H9 (cell line): ENCODE results near the gene EXOC2. TPM values are rescaled to one million over a fixed set of nuclear protein-coding genes. Genes with fewer than 3 reads are reported as not detected.

Source experiments
- DNase-seq: peaks from one replicate; pipeline ENCODE4 v3.0.0-alpha.2; 2017
- H2AFZ ChIP-seq: one replicate; pipeline ENCODE4 v1.6.1; 2013; ENCODE audit warnings: mild to moderate bottlenecking, low read length, control low read depth, moderate library complexity
- H2AK5ac ChIP-seq: 2 replicates; pipeline ENCODE4 v1.6.1; 2013; ENCODE audit warnings: low read length, control low read depth, mixed read lengths; ENCODE audit not compliant: insufficient read length
- H2BK120ac ChIP-seq: one replicate; pipeline ENCODE4 v1.6.1; 2013; ENCODE audit warnings: low read depth, mild to moderate bottlenecking, low read length, control low read depth, inconsistent platforms; ENCODE audit not compliant: poor library complexity, severe bottlenecking
- H2BK12ac ChIP-seq: 2 replicates; pipeline ENCODE4 v1.6.1; 2013; ENCODE audit warnings: low read length, control low read depth, mixed read lengths, low read depth; ENCODE audit not compliant: insufficient read length
- H2BK15ac ChIP-seq: 2 replicates; pipeline ENCODE4 v1.6.1; 2013; ENCODE audit warnings: low read depth, low read length, control low read depth
- H2BK20ac ChIP-seq: one replicate; pipeline ENCODE4 v1.6.1; 2013; ENCODE audit warnings: low read depth, mild to moderate bottlenecking, low read length, control low read depth, inconsistent platforms; ENCODE audit not compliant: poor library complexity, severe bottlenecking
- H2BK5ac ChIP-seq: 2 replicates; pipeline ENCODE4 v1.6.1; 2013; ENCODE audit warnings: low read length, control low read depth, mixed read lengths; ENCODE audit not compliant: insufficient read length
- H3K14ac ChIP-seq: 2 replicates; pipeline ENCODE4 v1.6.1; 2013; ENCODE audit warnings: low read length, control low read depth; ENCODE audit not compliant: insufficient read depth
- H3K18ac ChIP-seq: 2 replicates; pipeline ENCODE4 v1.6.1; 2013; ENCODE audit warnings: low read depth, mild to moderate bottlenecking, mixed read lengths, low read length, control low read depth; ENCODE audit not compliant: insufficient read length
- H3K23ac ChIP-seq: 2 replicates; pipeline ENCODE4 v1.6.1; 2013; ENCODE audit warnings: low read length, control low read depth, mixed read lengths, low read depth; ENCODE audit not compliant: insufficient read length
- H3K23me2 ChIP-seq: 2 replicates; pipeline ENCODE4 v1.6.1; 2013; ENCODE audit warnings: low read depth, mild to moderate bottlenecking, mixed read lengths, low read length, control low read depth; ENCODE audit not compliant: insufficient read length, poor library complexity, severe bottlenecking
- H3K27ac ChIP-seq: 2 replicates; pipeline ENCODE4 v1.5.1; 2013; ENCODE audit warnings: low read length, control low read depth, mixed read lengths, low read depth; ENCODE audit not compliant: insufficient read length
- H3K27me3 ChIP-seq: 2 replicates; pipeline ENCODE4 v1.6.1; 2013; ENCODE audit warnings: low read length, control low read depth, inconsistent platforms; ENCODE audit not compliant: insufficient read depth
- H3K4ac ChIP-seq: 2 replicates; pipeline ENCODE4 v1.6.1; 2013; ENCODE audit warnings: low read depth, mild to moderate bottlenecking, control low read depth, inconsistent platforms, low read length, moderate library complexity
- H3K4me1 ChIP-seq: 2 replicates; pipeline ENCODE4 v1.6.1; 2013; ENCODE audit warnings: low read length, control low read depth, inconsistent platforms; ENCODE audit not compliant: insufficient read depth
- H3K4me2 ChIP-seq: 2 replicates; pipeline ENCODE4 v1.6.1; 2013; ENCODE audit warnings: low read length, control low read depth, mixed read lengths; ENCODE audit not compliant: insufficient read length, insufficient read depth
- H3K56ac ChIP-seq: 2 replicates; pipeline ENCODE4 v1.6.1; 2013; ENCODE audit warnings: low read depth, mild to moderate bottlenecking, mixed read lengths, low read length, control low read depth; ENCODE audit not compliant: insufficient read length
- H3K79me1 ChIP-seq: 2 replicates; pipeline ENCODE4 v1.6.1; 2013; ENCODE audit warnings: low read depth, mild to moderate bottlenecking, moderate library complexity, low read length, control low read depth, inconsistent platforms; ENCODE audit not compliant: insufficient read depth, poor library complexity, severe bottlenecking
- H3K79me2 ChIP-seq: 2 replicates; pipeline ENCODE4 v1.6.1; 2013; ENCODE audit warnings: low read length, control low read depth, inconsistent platforms; ENCODE audit not compliant: insufficient read depth
- H3K9ac ChIP-seq: 2 replicates; pipeline ENCODE4 v1.6.1; 2013; ENCODE audit warnings: low read length, control low read depth, mixed read lengths; ENCODE audit not compliant: insufficient read length; ENCODE audit errors: extremely low read depth
- H3K9me3 ChIP-seq: one replicate; pipeline ENCODE4 v1.6.1; 2013; ENCODE audit warnings: low read depth, low read length, inconsistent platforms; ENCODE audit not compliant: control insufficient read depth
- H3T11ph ChIP-seq: one replicate; pipeline ENCODE4 v1.6.1; 2013; ENCODE audit warnings: mild to moderate bottlenecking, low read length, control low read depth, inconsistent platforms
- H4K20me1 ChIP-seq: one replicate; pipeline ENCODE4 v1.6.1; 2013; ENCODE audit not compliant: control insufficient read depth, insufficient read length, insufficient read depth
- H4K5ac ChIP-seq: 2 replicates; pipeline ENCODE4 v1.6.1; 2013; ENCODE audit warnings: low read depth, mild to moderate bottlenecking, mixed read lengths, low read length, control low read depth; ENCODE audit not compliant: insufficient read length
- H4K8ac ChIP-seq: replicated peaks from 2 replicates; pipeline ENCODE4 v1.6.1; 2013; ENCODE audit warnings: low read length, control low read depth, mixed read lengths, low read depth; ENCODE audit not compliant: insufficient read length
- H4K91ac ChIP-seq: 2 replicates; pipeline ENCODE4 v1.6.1; 2013; ENCODE audit warnings: low read depth, mild to moderate bottlenecking, moderate library complexity, mixed read lengths, low read length, control low read depth; ENCODE audit not compliant: insufficient read length
- H3K27ac Mint-ChIP-seq, 3 experiments: 2 replicates in 2 of 3; 3 replicates in 1 of 3; pipeline ENCODE4 v1.8.0; 2020 to 2021; ENCODE audit warnings: mixed read lengths in 3 of 3, mild to moderate bottlenecking in 1 of 3, moderate library complexity in 1 of 3
- H3K27me3 Mint-ChIP-seq: 2 replicates; pipeline ENCODE4 v1.8.0; 2021; ENCODE audit warnings: low read depth, mild to moderate bottlenecking, moderate library complexity, mixed read lengths
- H3K36me3 Mint-ChIP-seq, 3 experiments: 2 replicates in 2 of 3; 3 replicates in 1 of 3; pipeline ENCODE4 v1.8.0; 2020 to 2021; ENCODE audit warnings: low read depth in 3 of 3, mixed read lengths in 3 of 3; ENCODE audit not compliant: insufficient read depth in 1 of 3
- H3K4me1 Mint-ChIP-seq, 2 experiments: 2 replicates each; pipeline ENCODE4 v1.8.0; 2020; ENCODE audit warnings: mixed read lengths in 2 of 2
- H3K4me3 Mint-ChIP-seq, 2 experiments: 2 replicates in 1 of 2; 3 replicates in 1 of 2; pipeline ENCODE4 v1.8.0; 2020 to 2021; ENCODE audit warnings: mild to moderate bottlenecking in 2 of 2, mixed read lengths in 2 of 2, moderate library complexity in 1 of 2
- H3K9me3 Mint-ChIP-seq, 2 experiments: 2 replicates in 1 of 2; 3 replicates in 1 of 2; pipeline ENCODE4 v1.8.0; 2020; ENCODE audit warnings: mild to moderate bottlenecking in 2 of 2, mixed read lengths in 2 of 2, moderate library complexity in 1 of 2
- WGBS: extraction: QIAGEN DNeasy Blood & Tissue Kit; methylation state at CpG from one replicate; pipeline ENCODE4 v1.1.7; 2013; ENCODE audit warnings: missing lambda C conversion rate, low lambda C conversion rate, mixed read lengths; ENCODE audit not compliant: insufficient read length; ENCODE audit errors: extremely low coverage; 5-methylcytosine and 5-hydroxymethylcytosine counted together
- total RNA-seq: library from RNA; stranded (reverse); gene quantifications from 2 replicates; pipeline ENCODE4 v1.2.1, GENCODE V29; 2021
- TF ChIP-seq, protein P1 (sequence below): fragments of 200-600 bp; sonication (generic); conservative IDR thresholded peaks from 3 replicates; pipeline ENCODE4 v1.8.0; 2021; ENCODE audit warnings: antibody characterized with exemption, mild to moderate bottlenecking

The EXOC2 gene
- total RNA-seq, 1 experiment from 2014 or later, result 29.9 TPM

DNA sequence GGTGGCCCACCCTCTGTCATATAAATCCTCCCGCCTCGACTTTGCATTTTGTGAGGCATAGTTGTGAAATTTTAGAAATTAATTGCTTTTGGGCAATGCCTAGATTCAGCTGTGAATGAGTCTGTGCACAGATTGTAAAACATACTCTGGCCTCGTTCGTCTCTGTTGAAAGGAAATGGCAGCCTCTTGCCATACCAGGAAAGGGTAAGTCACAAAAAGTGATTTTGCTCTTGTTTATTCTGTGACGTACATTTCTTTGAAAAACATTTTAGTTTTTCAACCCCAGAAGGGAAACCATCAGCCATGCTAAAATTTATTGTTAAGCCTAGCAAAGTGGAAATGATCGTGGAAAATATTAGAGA is 15.3 kb upstream of the EXOC2 start:
- Histone ChIP-seq H3K56ac (no peak overlapping the region), H2BK12ac (no peak overlapping the region), H3K14ac (no peak overlapping the region), H3K27ac (no peak overlapping the region), H3K9me3 (no peaks in the 10 kb centered on the region), H3T11ph (no peak overlapping the region), H2BK5ac (no peak overlapping the region), H3K79me2 (no peaks in the 10 kb centered on the region), H4K5ac (no peak overlapping the region), H3K27me3 (no peaks in the 10 kb centered on the region), H3K23me2 (peaks cover 11% of the 10 kb centered on the region), H4K20me1 (no peaks in the 10 kb centered on the region), H2BK20ac (no peak overlapping the region), H3K4me1 (peaks cover 7% of the 10 kb centered on the region), H2BK120ac (no peak overlapping the region), H3K4me2 (no peak overlapping the region), H3K4ac (no peak overlapping the region), H3K9ac (no peak overlapping the region), H2AFZ (no peak overlapping the region), H3K18ac (no peak overlapping the region), H4K8ac (no peak overlapping the region), H2BK15ac (no peak overlapping the region), H2AK5ac (no peak overlapping the region), H3K23ac (no peak overlapping the region), H4K91ac (no peak overlapping the region), H3K79me1 (no peaks in the 10 kb centered on the region)
- no peaks in the 10 kb centered on the region for H3K36me3 Mint-ChIP-seq
- TF ChIP-seq, protein P1, sequence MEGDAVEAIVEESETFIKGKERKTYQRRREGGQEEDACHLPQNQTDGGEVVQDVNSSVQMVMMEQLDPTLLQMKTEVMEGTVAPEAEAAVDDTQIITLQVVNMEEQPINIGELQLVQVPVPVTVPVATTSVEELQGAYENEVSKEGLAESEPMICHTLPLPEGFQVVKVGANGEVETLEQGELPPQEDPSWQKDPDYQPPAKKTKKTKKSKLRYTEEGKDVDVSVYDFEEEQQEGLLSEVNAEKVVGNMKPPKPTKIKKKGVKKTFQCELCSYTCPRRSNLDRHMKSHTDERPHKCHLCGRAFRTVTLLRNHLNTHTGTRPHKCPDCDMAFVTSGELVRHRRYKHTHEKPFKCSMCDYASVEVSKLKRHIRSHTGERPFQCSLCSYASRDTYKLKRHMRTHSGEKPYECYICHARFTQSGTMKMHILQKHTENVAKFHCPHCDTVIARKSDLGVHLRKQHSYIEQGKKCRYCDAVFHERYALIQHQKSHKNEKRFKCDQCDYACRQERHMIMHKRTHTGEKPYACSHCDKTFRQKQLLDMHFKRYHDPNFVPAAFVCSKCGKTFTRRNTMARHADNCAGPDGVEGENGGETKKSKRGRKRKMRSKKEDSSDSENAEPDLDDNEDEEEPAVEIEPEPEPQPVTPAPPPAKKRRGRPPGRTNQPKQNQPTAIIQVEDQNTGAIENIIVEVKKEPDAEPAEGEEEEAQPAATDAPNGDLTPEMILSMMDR, result no peak
- peak overlapping the region in 2 of 3 experiments; percentile 11 to 35; a peak in 1 of 7 replicates for H3K27ac Mint-ChIP-seq
- DNase-seq, result no peak
- H3K4me1 Mint-ChIP-seq, result peaks cover 30 to 45% of the 10 kb centered on the region in 2 experiments
- H3K27me3 Mint-ChIP-seq, result peaks cover 19% of the 10 kb centered on the region
- no peak overlapping the region for H3K4me3 Mint-ChIP-seq
- no peaks in the 10 kb centered on the region for H3K9me3 Mint-ChIP-seq
- no CpG with 5 or more reads among the region's 6 CpGs for WGBS
